Measurements from ENCODE around the gene SGPP2.

The SGPP2 gene

GRCh38 chr2:222447131-222447530 is 22.8 kb downstream of the SGPP2 start:
- no peak for TF ChIP-seq CTCF (IDR thresholded peaks at IDR 0.05; ENCODE audit: low read length, missing control alignments)
- H3K4me3 ChIP-seq (replicated peaks; ENCODE audit: low read depth, low read length): no peak overlapping the region
- DNase-seq (ENCODE audit: low read depth): no peak

- DNase-seq (ENCODE audit: low read depth): peak; percentile 96
- H3K4me3 ChIP-seq (replicated peaks; ENCODE audit: low read depth, low read length): no peak overlapping the region
- TF ChIP-seq CTCF (IDR thresholded peaks at IDR 0.05; ENCODE audit: low read length, missing control alignments): no peak
Observed at GRCh38 chr2:222448748-222449181, 24.4 kb downstream of the SGPP2 start.

GRCh38 chr2:222450021-222450420 is 25.7 kb downstream of the SGPP2 start:
- no peak for TF ChIP-seq CTCF (IDR thresholded peaks at IDR 0.05; ENCODE audit: low read length, missing control alignments)
- no peak overlapping the region for H3K4me3 ChIP-seq (replicated peaks; ENCODE audit: low read depth, low read length)
- no peak for DNase-seq (ENCODE audit: low read depth)

DNA sequence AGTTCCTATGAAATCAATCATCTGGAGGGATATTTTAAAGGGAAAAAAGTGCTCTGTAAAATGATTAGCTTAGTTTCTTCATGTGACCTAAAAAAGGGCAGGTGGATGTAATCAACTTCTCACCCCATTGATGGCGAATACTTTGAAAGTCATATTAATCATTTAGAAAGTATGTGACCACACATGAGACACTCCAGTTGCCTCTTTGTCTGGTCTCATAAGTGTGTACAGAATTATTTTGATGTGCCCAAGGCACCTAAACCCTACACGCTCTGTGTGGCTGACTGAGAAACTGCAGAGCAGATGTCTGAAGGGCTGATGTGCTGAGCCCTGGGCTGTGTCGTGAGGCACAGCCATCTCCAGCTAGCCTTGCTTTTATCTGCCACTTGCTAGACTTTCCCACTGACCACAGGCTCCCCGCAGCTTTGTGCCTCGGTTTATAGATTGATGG is 26.9 kb downstream of the SGPP2 start:
- no peak for TF ChIP-seq CTCF (IDR thresholded peaks at IDR 0.05; ENCODE audit: low read length, missing control alignments)
- no peak overlapping the region for H3K4me3 ChIP-seq (replicated peaks; ENCODE audit: low read depth, low read length)
- no peak for DNase-seq (ENCODE audit: low read depth)

- TF ChIP-seq CTCF (IDR thresholded peaks at IDR 0.05; ENCODE audit: low read length, missing control alignments): no peak
- DNase-seq (ENCODE audit: low read depth): no peak
- H3K4me3 ChIP-seq (replicated peaks; ENCODE audit: low read depth, low read length): no peak overlapping the region
Observed at GRCh38 chr2:222452422-222452950, 28.1 kb downstream of the SGPP2 start.

- no peak overlapping the region for H3K4me3 ChIP-seq (replicated peaks; ENCODE audit: low read depth, low read length)
- TF ChIP-seq CTCF (IDR thresholded peaks at IDR 0.05; ENCODE audit: low read length, missing control alignments): no peak
- no peak for DNase-seq (ENCODE audit: low read depth)
Observed at GRCh38 chr2:222456479-222457077, 32.2 kb downstream of the SGPP2 start.

DNA sequence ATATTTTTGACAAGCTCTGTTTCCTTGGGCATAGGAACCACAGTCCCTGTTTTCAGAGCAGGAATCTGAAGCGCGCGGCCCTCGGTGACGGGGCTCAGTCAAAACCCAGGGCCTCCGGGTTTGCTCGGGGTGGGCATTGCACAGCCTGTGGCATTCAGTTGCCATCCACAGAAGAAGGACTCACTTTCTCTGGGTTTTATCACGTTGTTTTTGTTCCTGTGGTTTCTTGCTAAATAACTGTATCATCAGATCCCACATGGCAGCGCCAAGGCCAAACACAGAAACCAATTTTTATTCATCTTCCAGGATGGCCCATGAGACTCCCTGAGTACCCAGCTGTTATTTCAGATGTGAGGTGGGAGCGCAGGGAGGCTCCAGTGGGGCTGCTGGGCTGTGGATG is 35.6 kb downstream of the SGPP2 start:
- no peak for TF ChIP-seq CTCF (IDR thresholded peaks at IDR 0.05; ENCODE audit: low read length, missing control alignments)

More for the DNA sequence above, 35.6 kb downstream of the SGPP2 start:
- no peak for DNase-seq (ENCODE audit: low read depth)
- no peak overlapping the region for H3K4me3 ChIP-seq (replicated peaks; ENCODE audit: low read depth, low read length)

All from fibroblast of pulmonary artery (primary cell).